T-helper 2 cell (primary cell): Measurements from ENCODE around the gene THSD4.
"Not testable (repeated sequence)": the region's sequence is repeated elsewhere in the genome, so short reads cannot be mapped to it uniquely, and the experiment has no call there.

Experiments
- DNase-seq, 5 experiments: peaks; one replicate each; pipeline versions ENCODE4 v3.0.0 to v3.0.0-alpha.2; 2012 to 2022

The THSD4 gene

DNA sequence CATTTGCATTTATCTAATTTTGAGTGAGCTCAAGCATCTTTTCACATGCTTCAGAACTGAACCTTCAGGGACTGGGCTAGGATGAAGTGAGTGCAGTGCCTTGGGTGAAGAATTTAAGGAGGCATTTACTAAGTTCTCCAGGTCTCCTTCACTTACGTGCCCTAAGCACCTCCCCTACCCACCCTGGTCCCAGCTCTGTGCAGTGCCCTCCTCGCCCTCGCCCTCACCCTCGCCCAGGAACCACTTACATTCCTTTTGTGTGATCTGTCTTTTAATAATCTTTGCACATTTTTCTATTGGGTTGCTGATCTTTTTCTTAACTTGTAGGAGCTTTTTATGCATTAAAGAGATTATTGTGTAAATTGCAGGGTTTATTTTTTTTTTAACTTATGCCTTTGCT, 322.6 kb downstream of the THSD4 start:
- DNase-seq = no peak

- DNase-seq = not testable (repeated sequence)
These were observed 324.2 kb downstream of the THSD4 start for GRCh38 chr15:71439478-71439877.

DNA sequence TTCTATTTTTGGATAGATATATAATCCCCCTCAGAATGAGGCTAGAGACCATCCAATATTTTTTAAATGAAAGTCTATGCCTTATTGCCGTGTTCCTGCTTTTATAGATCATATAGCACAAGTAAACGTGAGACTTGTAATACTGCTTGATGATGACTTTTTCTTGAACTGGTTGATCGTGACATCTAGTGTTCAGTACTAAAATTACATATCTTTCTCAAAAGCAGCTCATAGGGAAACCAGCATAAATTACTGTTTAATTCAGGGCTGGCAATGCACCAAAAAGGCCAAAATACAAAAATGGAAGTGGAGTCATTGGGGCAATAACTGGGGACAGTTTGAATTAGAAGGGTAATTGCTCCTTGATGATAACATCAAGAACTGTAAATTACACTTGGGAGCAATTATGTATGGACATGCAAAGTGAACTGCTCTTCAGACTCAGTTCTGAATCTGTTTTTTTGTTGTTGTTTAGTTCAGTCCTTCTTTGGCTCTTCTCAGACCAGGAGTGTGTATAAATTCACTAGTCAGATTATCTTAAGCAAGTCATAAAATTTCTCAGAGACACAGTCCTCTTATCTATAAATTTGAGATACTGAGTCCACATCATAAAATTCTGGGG, 325.3 kb downstream of the THSD4 start:
- DNase-seq = peak in 1 of 5 experiments; percentile 54

GRCh38 chr15:71443538-71443937, 328.3 kb downstream of the THSD4 start:
- peak in 2 of 5 experiments; percentile 5 to 27 for DNase-seq

- no peak for DNase-seq
These were observed 328.9 kb downstream of the THSD4 start for GRCh38 chr15:71444032-71444810.

DNA sequence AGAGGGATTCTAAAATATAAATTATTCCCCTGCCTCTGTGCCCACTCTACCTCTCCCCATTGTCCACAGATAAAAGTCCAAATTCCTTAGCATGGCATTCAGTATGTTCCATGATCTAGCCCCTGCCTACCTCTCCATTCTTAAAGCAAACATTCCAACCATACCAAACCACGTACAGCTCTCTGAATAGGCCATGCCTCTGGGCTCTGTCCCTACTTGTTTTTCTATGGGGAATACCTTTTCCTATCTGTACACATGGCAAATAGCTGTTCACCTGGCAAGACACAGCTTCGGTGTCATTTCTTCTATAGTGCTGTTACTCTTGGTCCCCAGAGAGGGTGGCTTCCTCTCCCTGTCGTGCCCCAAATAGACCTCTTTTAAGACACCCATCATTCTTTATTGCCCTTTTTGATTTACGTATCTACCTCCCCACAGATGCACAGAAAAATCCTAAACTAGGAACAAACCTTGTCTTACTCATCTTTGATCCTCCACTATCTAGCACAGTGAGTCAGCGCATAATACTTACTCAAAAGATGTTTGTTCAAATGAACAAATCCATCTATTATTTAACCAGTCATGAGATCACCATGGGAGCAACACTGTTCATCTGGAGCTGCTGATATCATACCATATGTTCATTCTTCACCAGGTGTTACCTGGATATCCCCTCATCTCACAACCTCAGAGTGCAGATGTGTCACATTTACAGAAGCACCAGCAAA, 329.8 kb downstream of the THSD4 start:
- DNase-seq = no peak

DNA sequence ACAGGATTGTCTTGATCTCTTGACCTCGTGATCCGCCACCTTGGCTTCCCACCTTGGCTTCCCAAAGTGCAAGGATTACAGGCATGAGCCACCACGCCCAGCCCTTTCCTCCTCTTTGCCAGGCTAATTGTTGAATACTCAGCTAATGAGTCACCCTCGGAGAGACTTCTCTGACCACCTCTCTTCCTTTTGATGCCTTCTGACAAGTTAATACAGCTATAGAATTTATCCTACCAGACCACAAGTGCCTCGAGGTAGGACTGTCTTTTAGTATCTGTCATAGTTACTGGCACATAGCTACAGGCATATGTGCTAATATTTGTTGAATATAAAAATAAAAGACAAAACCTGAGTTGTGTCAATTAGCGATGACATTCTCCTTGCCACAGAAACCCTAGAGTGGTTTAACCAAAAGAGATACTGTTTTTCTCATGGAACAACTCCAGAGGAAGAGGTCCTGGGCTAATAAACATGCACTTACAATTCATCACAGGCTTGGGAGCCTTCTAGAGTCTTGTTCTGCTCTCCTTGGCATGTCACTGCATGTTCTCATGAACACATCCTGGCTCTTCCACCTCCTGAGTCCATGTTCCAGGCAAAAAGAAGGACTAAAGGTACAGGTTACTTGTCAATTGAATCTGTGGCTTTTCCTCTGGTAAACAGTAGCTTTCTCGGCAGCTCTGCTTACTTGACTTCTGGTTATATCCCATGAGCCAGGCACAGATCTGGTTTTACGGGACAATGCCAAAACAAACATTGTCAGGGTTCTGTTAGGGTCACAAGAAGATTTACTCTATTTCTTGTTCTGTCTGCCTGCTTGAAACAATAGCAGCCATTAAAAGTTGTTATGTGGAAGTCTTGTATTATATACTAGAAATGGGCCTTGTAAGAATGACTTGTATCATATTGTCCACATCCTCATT, 332.3 kb downstream of the THSD4 start:
- DNase-seq = no peak

- no peak for DNase-seq
These were observed 333.4 kb downstream of the THSD4 start for GRCh38 chr15:71448688-71449114.

- no peak for DNase-seq
These were observed 334.1 kb downstream of the THSD4 start for GRCh38 chr15:71449363-71449762.

GRCh38 chr15:71449956-71450355, 334.7 kb downstream of the THSD4 start:
- DNase-seq = no peak

- DNase-seq = no peak
These were observed 335.9 kb downstream of the THSD4 start for GRCh38 chr15:71451130-71451529.

GRCh38 chr15:71452893-71453292, 337.6 kb downstream of the THSD4 start:
- DNase-seq = no peak

DNA sequence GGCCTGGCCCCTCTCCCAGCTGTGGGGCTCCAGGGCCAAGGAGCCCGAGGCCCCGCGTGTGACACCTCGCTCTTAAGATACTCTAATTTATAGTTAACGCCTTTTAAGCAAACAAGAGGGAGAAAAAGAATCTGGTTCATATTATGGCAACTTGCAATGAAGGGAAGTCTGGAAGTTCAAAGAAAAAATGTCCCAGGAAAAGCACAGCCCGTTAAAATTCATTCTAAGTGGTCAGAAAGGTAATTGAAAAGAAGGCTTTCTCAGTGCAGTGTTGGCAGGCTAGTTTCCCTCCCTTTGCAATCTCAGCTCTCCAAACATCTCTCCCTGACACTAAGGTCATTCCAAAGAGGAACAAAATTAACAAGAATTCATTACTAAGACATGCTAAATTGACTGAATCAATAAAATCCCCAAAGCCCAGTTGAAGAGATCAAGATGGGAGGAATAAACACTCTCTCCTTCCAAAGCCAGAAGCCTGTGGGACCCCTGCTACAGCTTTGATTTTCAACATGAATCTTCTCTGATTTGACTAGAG, 339.3 kb downstream of the THSD4 start:
- no peak for DNase-seq

DNA sequence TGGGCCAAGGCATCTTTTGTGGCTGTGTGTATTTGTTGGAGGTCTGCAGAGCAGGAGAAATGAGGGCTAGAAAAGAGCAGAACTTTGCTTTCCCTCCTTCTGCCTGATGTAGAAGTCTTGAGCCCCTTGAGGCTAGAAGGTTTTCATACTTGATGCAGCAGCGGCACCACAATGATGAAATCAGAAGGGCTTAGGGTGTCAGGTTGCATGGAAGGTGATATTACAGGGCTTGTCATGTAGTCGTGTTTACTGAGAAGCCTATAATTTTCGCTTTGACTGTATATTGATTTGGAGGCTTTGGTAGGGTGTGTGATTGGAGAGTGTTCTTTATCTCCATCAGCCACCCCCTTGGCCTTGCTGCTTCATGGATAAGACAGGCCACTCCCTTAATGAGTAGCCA, 339.8 kb downstream of the THSD4 start:
- DNase-seq = peak in 1 of 5 experiments; percentile 24

DNA sequence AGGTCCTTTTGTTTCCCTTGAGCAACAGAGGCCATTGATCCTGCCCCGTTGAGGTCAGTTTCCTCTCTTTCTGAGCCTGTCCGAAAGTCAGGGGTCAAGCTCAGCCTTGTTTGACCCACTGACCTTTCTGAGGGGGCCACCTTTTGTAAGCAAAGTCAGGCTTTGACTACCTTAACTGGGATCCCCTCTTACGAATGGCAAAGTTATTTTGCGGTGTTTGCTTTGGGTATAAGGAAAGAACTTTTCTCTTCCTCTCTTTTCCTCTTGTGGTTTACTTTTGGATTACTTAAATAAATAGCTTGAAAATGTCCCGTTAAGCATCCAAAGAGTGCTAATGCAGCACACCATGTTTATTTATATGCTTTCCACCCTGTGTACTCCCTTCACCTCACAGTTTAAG, 340.6 kb downstream of the THSD4 start:
- DNase-seq = no peak

- no peak for DNase-seq
These were observed 341.1 kb downstream of the THSD4 start for GRCh38 chr15:71456362-71456761.

DNA sequence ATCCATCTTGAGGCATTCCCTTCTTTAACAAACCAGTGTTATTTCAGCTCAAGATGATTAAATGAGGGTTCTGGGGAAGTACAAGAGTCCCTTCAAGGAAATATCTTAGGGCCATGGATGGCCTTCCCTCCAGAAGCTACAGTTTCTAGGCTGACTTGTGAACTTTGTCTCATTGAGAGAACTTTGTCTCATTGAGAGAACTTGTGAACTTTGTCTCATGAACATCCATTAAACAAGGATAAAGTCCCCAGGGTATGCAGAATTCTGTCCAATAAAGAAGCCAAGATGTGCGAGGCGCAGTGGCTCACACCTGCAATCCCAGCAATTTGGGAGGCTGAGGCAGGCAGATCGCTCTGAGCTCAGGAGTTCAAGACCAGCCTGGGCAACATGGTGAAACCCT, 341.5 kb downstream of the THSD4 start:
- no peak for DNase-seq

DNA sequence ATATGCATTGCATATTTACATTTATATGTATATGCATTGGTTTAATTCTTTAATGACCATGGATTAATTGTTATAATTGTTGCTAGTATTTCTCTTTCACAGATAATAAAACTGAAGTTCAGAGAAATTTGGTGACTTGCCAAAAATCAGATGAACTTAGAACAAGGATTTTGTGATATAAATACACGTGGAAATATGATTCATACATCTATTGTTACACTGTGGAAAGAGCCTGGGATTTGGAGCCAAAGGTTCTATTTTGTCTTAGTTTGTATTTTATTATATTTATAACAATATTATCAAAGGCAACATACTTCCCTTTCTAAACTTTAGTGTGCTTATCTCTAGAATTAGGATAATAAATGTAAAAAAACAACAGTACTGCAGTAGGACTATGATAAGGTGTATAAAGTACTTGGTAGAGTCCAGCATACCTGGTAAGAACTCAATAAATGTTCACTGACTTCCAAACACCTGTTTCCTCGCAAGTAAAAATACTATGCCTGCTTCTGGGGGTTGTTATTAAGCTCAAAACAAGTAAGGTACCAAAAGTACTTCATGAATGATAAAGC, 342.9 kb downstream of the THSD4 start:
- DNase-seq = no peak

DNA sequence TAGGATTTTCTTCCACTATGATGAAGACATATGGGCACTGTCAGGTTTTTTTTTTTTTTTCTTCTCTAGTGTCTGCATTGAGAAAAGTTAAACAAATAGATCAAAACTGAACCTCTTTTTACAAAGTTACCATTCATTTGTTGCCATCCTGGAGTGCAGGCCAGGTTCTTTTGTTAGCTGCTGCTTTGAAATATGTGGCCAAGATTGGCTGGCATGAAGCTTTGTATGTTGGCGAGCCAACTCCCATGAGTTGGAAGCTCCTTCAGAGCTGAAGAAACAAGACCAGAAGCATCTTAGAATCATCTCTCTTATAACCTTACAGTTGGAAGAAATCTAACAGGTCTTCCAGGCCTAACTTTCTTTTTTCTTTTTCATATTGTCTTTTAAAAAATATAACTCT, 346.5 kb downstream of the THSD4 start:
- no peak for DNase-seq

- DNase-seq = no peak
These were observed 347.4 kb downstream of the THSD4 start for GRCh38 chr15:71462638-71463037.

- no peak for DNase-seq
These were observed 347.9 kb downstream of the THSD4 start for GRCh38 chr15:71463156-71463665.
